WTC11 (cell line): ENCODE data around the gene NOXO1. TPM values are rescaled to one million over a fixed set of nuclear protein-coding genes. Genes with fewer than 3 reads are reported as not detected.

Experiments
- ATAC-seq: fragments of 200-7000 bp; cut with Tn5 transposase; 2 replicates; pipeline ENCODE4 v1.10.0; 2021; ENCODE audit warnings: mild to moderate bottlenecking, moderate library complexity
- CTCF ChIA-PET: fragments of 300-600 bp; sonication (Branson Sonifier 250); formaldehyde crosslinking; loops from one replicate; lab custom pipeline; 2021; ENCODE audit warnings: antibody characterized with exemption; lab: Charles Lee
- POLR2A ChIA-PET: fragments of 350-600 bp; sonication (Branson Sonifier 250); formaldehyde crosslinking; loops from one replicate; lab custom pipeline; 2021; ENCODE audit warnings: antibody characterized with exemption; lab: Charles Lee
- DNase-seq: peaks from one replicate; pipeline ENCODE4 v3.0.0; 2021; ENCODE audit warnings: low spot score
- H3K27ac Mint-ChIP-seq: 2 replicates; pipeline ENCODE4 v1.8.0; 2021; ENCODE audit warnings: mixed read lengths
- H3K27me3 Mint-ChIP-seq: 2 replicates; pipeline ENCODE4 v1.8.0; 2021; ENCODE audit warnings: low read depth, mild to moderate bottlenecking, moderate library complexity, mixed read lengths
- H3K36me3 Mint-ChIP-seq: 2 replicates; pipeline ENCODE4 v1.8.0; 2021; ENCODE audit warnings: mixed read lengths
- H3K4me1 Mint-ChIP-seq: 2 replicates; pipeline ENCODE4 v1.8.0; 2022; ENCODE audit warnings: mixed read lengths
- H3K4me3 Mint-ChIP-seq: 2 replicates; pipeline ENCODE4 v1.8.0; 2021; ENCODE audit warnings: mild to moderate bottlenecking, moderate library complexity, mixed read lengths
- H3K9me3 Mint-ChIP-seq: 2 replicates; pipeline ENCODE4 v1.8.0; 2021; ENCODE audit warnings: mixed read lengths
- AR ChIP-seq: fragments of 250-450 bp; sonication (Bioruptor Pico); IDR thresholded peaks from 2 replicates; pipeline ENCODE4 v1.9.0; 2021; ENCODE audit warnings: mild to moderate bottlenecking
- CREM ChIP-seq: sonication (generic); formaldehyde crosslinking; IDR thresholded peaks from 2 replicates; pipeline ENCODE4 v1.8.1; 2022; ENCODE audit warnings: mild to moderate bottlenecking, missing genetic modification reagents, moderate library complexity
- E2F1 ChIP-seq: sonication (generic); formaldehyde crosslinking; IDR thresholded peaks from 2 replicates; pipeline ENCODE4 v1.8.0; 2022; ENCODE audit warnings: mild to moderate bottlenecking, missing genetic modification reagents
- E2F5 ChIP-seq: sonication (generic); formaldehyde crosslinking; IDR thresholded peaks from 2 replicates; pipeline ENCODE4 v1.8.1; 2022; ENCODE audit warnings: mild to moderate bottlenecking, moderate library complexity, missing genetic modification reagents
- EMX1 ChIP-seq: fragments of 250-450 bp; sonication (Bioruptor Pico); IDR thresholded peaks from 2 replicates; pipeline ENCODE4 v1.8.0; 2021; ENCODE audit warnings: mild to moderate bottlenecking
- ESRRA ChIP-seq: sonication (generic); formaldehyde crosslinking; IDR thresholded peaks from 2 replicates; pipeline ENCODE4 v1.8.1; 2022; ENCODE audit warnings: mild to moderate bottlenecking, missing genetic modification reagents, borderline replicate concordance
- ETV6 ChIP-seq: sonication (generic); formaldehyde crosslinking; IDR thresholded peaks from 2 replicates; pipeline ENCODE4 v1.8.1; 2022; ENCODE audit warnings: mild to moderate bottlenecking, missing genetic modification reagents
- NR1H2 ChIP-seq: sonication (generic); formaldehyde crosslinking; IDR thresholded peaks from 2 replicates; pipeline ENCODE4 v1.9.0; 2021; ENCODE audit warnings: mild to moderate bottlenecking, moderate library complexity, missing genetic modification reagents
- PRDM15 ChIP-seq: sonication (generic); formaldehyde crosslinking; IDR thresholded peaks from 2 replicates; pipeline ENCODE4 v1.8.0; 2022; ENCODE audit warnings: missing genetic modification reagents
- SMAD3 ChIP-seq: sonication (generic); formaldehyde crosslinking; IDR thresholded peaks from 2 replicates; pipeline ENCODE4 v1.8.0; 2022; ENCODE audit warnings: missing genetic modification reagents, mild to moderate bottlenecking, borderline replicate concordance
- TEAD4 ChIP-seq: sonication (generic); formaldehyde crosslinking; IDR thresholded peaks from 2 replicates; pipeline ENCODE4 v1.8.0; 2022; ENCODE audit warnings: mild to moderate bottlenecking, missing genetic modification reagents
- ZNF317 ChIP-seq: sonication (generic); formaldehyde crosslinking; IDR thresholded peaks from 2 replicates; pipeline ENCODE4 v1.8.1; 2023; ENCODE audit warnings: low read depth, mild to moderate bottlenecking, moderate library complexity, missing genetic modification reagents, borderline replicate concordance
- ZNF532 ChIP-seq: fragments of 250-450 bp; sonication (Bioruptor Pico); IDR thresholded peaks from 2 replicates; pipeline ENCODE4 v1.9.0; 2021; ENCODE audit warnings: mild to moderate bottlenecking, borderline replicate concordance
- total RNA-seq: library from RNA; stranded (reverse); gene quantifications from 3 replicates; pipeline ENCODE4 v1.2.3, GENCODE V29; 2021
- TF ChIP-seq, protein P1 (sequence below): sonication (generic); formaldehyde crosslinking; IDR thresholded peaks from 2 replicates; pipeline ENCODE4 v1.8.0; 2023; ENCODE audit warnings: missing genetic modification reagents
- TF ChIP-seq, protein P2 (sequence below): sonication (generic); formaldehyde crosslinking; IDR thresholded peaks from 2 replicates; pipeline ENCODE4 v1.8.1; 2022; ENCODE audit warnings: mild to moderate bottlenecking, missing genetic modification reagents, moderate library complexity, borderline replicate concordance

NOXO1 gene
- total RNA-seq, 1 experiment from 2014 or later: 5.7 TPM

DNA sequence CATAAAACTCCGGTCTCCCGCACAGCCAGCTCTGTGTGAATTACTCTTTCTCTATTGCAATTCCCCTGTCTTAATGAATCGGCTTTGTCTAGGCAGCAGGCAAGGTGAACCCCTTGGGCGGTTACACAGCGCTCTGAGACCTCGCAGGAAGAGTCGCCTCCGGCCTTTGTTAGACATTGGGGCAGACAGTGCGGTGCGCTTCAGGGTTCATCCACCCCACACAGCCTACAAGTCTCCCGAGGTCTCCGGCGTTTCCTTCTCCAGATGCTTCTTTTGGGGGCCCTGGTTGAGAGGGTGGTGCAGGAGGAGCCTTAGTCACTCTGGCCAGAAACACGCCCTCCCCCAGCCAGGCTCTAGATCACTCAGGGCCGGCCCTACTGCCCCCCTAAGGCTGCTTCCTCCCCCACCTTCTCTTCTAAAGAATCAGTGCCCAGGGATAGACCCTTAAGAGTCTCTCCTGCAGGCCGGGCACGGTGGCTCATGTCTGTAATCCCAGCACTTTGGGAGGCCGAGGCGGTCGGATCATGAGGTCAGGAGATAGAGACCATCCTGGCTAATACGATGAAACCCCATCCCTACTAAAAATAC, 36.6 kb downstream of the NOXO1 start:
- CTCF ChIA-PET: interaction anchor here (0.6 to 0.8 kb wide), 2 partner anchors 59 to 1419 kb away, joined by 3 read pairs; no protein-coding TSS in a partner anchor
- no peaks in the 10 kb centered on the region for H3K36me3 Mint-ChIP-seq
- DNase-seq: no peak
- peaks cover 16% of the 10 kb centered on the region for H3K27me3 Mint-ChIP-seq
- no peaks in the 10 kb centered on the region for H3K9me3 Mint-ChIP-seq
- POLR2A ChIA-PET: interaction anchor here (1.7 kb wide), 1 partner anchor 16 kb away, joined by 5 read pairs; no protein-coding TSS in a partner anchor
- ATAC-seq: no peak
- TF ChIP-seq TEAD4 (no peak), EMX1 (no peak), NR1H2 (CRISPR knock-in tag) (no peak), ZNF317 (CRISPR knock-in tag) (no peak), CREM (no peak), E2F5 (no peak), E2F1 (CRISPR knock-in tag) (no peak), ETV6 (no peak)
- TF ChIP-seq, protein P1, sequence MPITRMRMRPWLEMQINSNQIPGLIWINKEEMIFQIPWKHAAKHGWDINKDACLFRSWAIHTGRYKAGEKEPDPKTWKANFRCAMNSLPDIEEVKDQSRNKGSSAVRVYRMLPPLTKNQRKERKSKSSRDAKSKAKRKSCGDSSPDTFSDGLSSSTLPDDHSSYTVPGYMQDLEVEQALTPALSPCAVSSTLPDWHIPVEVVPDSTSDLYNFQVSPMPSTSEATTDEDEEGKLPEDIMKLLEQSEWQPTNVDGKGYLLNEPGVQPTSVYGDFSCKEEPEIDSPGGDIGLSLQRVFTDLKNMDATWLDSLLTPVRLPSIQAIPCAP (CRISPR knock-in tag): no peak
- peak overlapping the region; percentile 87 for H3K4me3 Mint-ChIP-seq
- peaks cover 22% of the 10 kb centered on the region for H3K4me1 Mint-ChIP-seq
- H3K27ac Mint-ChIP-seq: no peak overlapping the region

- H3K9me3 Mint-ChIP-seq: no peaks in the 10 kb centered on the region
- peak; percentile 97 for ATAC-seq
- H3K4me1 Mint-ChIP-seq: peaks cover 22% of the 10 kb centered on the region
- peak; percentile 100 for DNase-seq
- ChIA-PET CTCF (interaction anchor here (0.5 to 4.4 kb wide), 10 partner anchors 9 to 237 kb away, joined by 3 to 29 read pairs (median 4); partner anchors contain the start of gene MAPK8IP3), POLR2A (interaction anchor here (0.6 to 1.7 kb wide), 6 partner anchors 16 to 48 kb away, joined by 3 to 7 read pairs (median 4); partner anchors contain the start of genes NDUFB10 and RPS2)
- peak within 1 kb of the TSS; percentile 60 for H3K27ac Mint-ChIP-seq
- H3K36me3 Mint-ChIP-seq: peaks cover 9% of the 10 kb centered on the region
- H3K4me3 Mint-ChIP-seq: peak within 1 kb of the TSS; percentile 87
- peaks cover 16% of the 10 kb centered on the region for H3K27me3 Mint-ChIP-seq
- TF ChIP-seq AR (CRISPR knock-in tag) (no peak), SMAD3 (CRISPR knock-in tag) (peak; percentile 75; the same call in 1 of the 2 replicates), PRDM15 (no peak), ZNF532 (CRISPR knock-in tag) (no peak), ESRRA (CRISPR knock-in tag) (peak; percentile 47; the same call in 1 of the 2 replicates)
- TF ChIP-seq, protein P2, sequence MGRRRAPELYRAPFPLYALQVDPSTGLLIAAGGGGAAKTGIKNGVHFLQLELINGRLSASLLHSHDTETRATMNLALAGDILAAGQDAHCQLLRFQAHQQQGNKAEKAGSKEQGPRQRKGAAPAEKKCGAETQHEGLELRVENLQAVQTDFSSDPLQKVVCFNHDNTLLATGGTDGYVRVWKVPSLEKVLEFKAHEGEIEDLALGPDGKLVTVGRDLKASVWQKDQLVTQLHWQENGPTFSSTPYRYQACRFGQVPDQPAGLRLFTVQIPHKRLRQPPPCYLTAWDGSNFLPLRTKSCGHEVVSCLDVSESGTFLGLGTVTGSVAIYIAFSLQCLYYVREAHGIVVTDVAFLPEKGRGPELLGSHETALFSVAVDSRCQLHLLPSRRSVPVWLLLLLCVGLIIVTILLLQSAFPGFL (CRISPR knock-in tag): no peak
Measured at GRCh38 chr16:1942810-1943726, 38.2 kb downstream of the NOXO1 start, which contains the start of gene MSRB1. Gene MSRB1, minus strand, starts transcription at chr16:1943199. Its CDS starts 43 bp downstream, at chr16:1943156.
